HG03039 (cell line): ENCODE measurements around the gene C12orf76.
"Not testable (repeated sequence)": the region's sequence is repeated elsewhere in the genome, so short reads cannot be mapped to it uniquely, and the experiment has no call there.

Source experiments
- ATAC-seq: cut with Tn5 transposase; IDR thresholded peaks from one replicate; pipeline ENCODE4 v1.9.1; 2021; ENCODE audit warnings: mild to moderate bottlenecking, moderate library complexity; ENCODE audit not compliant: unreplicated experiment

The C12orf76 gene

GRCh38 chr12:110023059-110023980 lies 25.0 kb downstream of the C12orf76 start:
- no peak for ATAC-seq

GRCh38 chr12:110020956-110021355 lies 27.4 kb downstream of the C12orf76 start:
- ATAC-seq, result no peak

- ATAC-seq, result no peak
Measured at GRCh38 chr12:110015132-110015531, 33.2 kb downstream of the C12orf76 start.

GRCh38 chr12:110012659-110013058 lies 35.7 kb downstream of the C12orf76 start:
- no peak for ATAC-seq

GRCh38 chr12:110012137-110012536 lies 36.2 kb downstream of the C12orf76 start:
- no peak for ATAC-seq

- no peak for ATAC-seq
Measured at GRCh38 chr12:110010853-110011723, 37.2 kb downstream of the C12orf76 start.

GRCh38 chr12:110008681-110009398 lies 39.5 kb downstream of the C12orf76 start:
- not testable (repeated sequence) for ATAC-seq

GRCh38 chr12:110007881-110008280 lies 40.4 kb downstream of the C12orf76 start:
- ATAC-seq, result no peak

GRCh38 chr12:110006115-110006514 lies 42.2 kb downstream of the C12orf76 start:
- no peak for ATAC-seq

GRCh38 chr12:110005319-110005973 lies 42.9 kb downstream of the C12orf76 start:
- no peak for ATAC-seq

GRCh38 chr12:110004598-110004997 lies 43.7 kb downstream of the C12orf76 start:
- peak; percentile 46 for ATAC-seq

GRCh38 chr12:110002676-110003515 lies 45.4 kb downstream of the C12orf76 start:
- no peak for ATAC-seq

- no peak for ATAC-seq
Measured at GRCh38 chr12:110001596-110001995, 46.7 kb downstream of the C12orf76 start.

GRCh38 chr12:109999983-110000505 lies 48.3 kb downstream of the C12orf76 start:
- no peak for ATAC-seq

GRCh38 chr12:109999649-109999971 lies 48.7 kb downstream of the C12orf76 start:
- ATAC-seq, result no peak

- ATAC-seq, result peak; percentile 33
Measured at GRCh38 chr12:109998904-109999648, 49.2 kb downstream of the C12orf76 start, which contains the start of gene ANKRD13A. ANKRD13A (plus strand) TSS chr12:109999430; CDS start chr12:109999689, 259 bp downstream.

GRCh38 chr12:109998241-109998903 lies 50.0 kb downstream of the C12orf76 start:
- no peak for ATAC-seq

- ATAC-seq, result no peak
Measured at GRCh38 chr12:109997393-109997792, 50.9 kb downstream of the C12orf76 start.
